ENCODE data around the gene DLD.

- TF ChIP-seq POLR2A (IDR thresholded peaks at IDR 0.05) = no peak
- no peak for TF ChIP-seq CTCF (IDR thresholded peaks at IDR 0.05)
Measured at GRCh38 chr7:107878636-107879035, 12.3 kb upstream of the DLD start.

All from testis (tissue), 2 donors.